Lung (tissue), 12 donors: Measurements from ENCODE around the gene IL12A. TPM values are rescaled to one million over a fixed set of nuclear protein-coding genes. Genes with fewer than 3 reads are reported as not detected.
A peak's percentile ranks its signal among the peaks of the same experiment; 100 is the strongest.

Experiments used
- ATAC-seq: fragments of 200-7000 bp; cut with Tn5 transposase; one replicate; pipeline ENCODE4 v1.9.1; 2020; ENCODE audit warnings: moderate number of reproducible peaks; ENCODE audit not compliant: insufficient read depth, low FRiP score
- DNase-seq, 3 donors: peaks; one replicate each; pipeline ENCODE4 v3.0.0-alpha.2; 2013 to 2017
- H3K27ac ChIP-seq, 2 donors: one replicate each; pipeline ENCODE4 v1.5.1; 2013; ENCODE audit warnings: mild to moderate bottlenecking in 2 of 2, moderate library complexity in 2 of 2, control low read depth in 1 of 2, inconsistent platforms in 1 of 2, low read depth in 1 of 2, low read length in 1 of 2
- H3K27me3 ChIP-seq, 3 donors: one replicate each; pipeline ENCODE4 v1.5.1; 2013; ENCODE audit warnings: low read length in 2 of 3; ENCODE audit not compliant: control insufficient read depth in 3 of 3, insufficient read depth in 3 of 3
- H3K36me3 ChIP-seq, 4 donors: one replicate each; pipeline ENCODE4 v1.5.1; 2013; ENCODE audit warnings: low read length in 4 of 4, mild to moderate bottlenecking in 1 of 4, moderate library complexity in 1 of 4; ENCODE audit not compliant: control insufficient read depth in 4 of 4, insufficient read depth in 4 of 4
- H3K4me1 ChIP-seq, 5 donors: one replicate each; pipeline ENCODE4 v1.5.1; 2013; ENCODE audit warnings: low read length in 5 of 5, mild to moderate bottlenecking in 2 of 5, moderate library complexity in 1 of 5; ENCODE audit not compliant: control insufficient read depth in 5 of 5, insufficient read depth in 5 of 5
- H3K4me3 ChIP-seq: one replicate; pipeline ENCODE4 v1.5.1; 2013; ENCODE audit warnings: mild to moderate bottlenecking, control low read depth, moderate library complexity
- H3K9ac ChIP-seq, 2 donors: one replicate each; pipeline ENCODE4 v1.5.1; 2013; ENCODE audit warnings: low read length in 2 of 2, control low read depth in 1 of 2; ENCODE audit not compliant: insufficient read depth in 1 of 2
- H3K9me3 ChIP-seq, 4 donors: one replicate each; pipeline ENCODE4 v1.5.1; 2013; ENCODE audit warnings: low read length in 3 of 4, mild to moderate bottlenecking in 1 of 4, moderate library complexity in 1 of 4; ENCODE audit not compliant: control insufficient read depth in 4 of 4, insufficient read depth in 3 of 4
- WGBS, 2 donors: extraction: QIAGEN DNeasy Blood & Tissue Kit; methylation state at CpG; one replicate each; pipeline ENCODE4 v1.1.7; 2013; 5-methylcytosine and 5-hydroxymethylcytosine counted together
- polyA plus RNA-seq, 2 donors: library from polyadenylated mRNA; stranded (reverse); fragments of 200-250 nt; gene quantifications; one replicate each; pipeline ENCODE4 v1.2.1, GENCODE V29; 2013
- total RNA-seq, 2 donors: library from RNA; depleted of rRNA in 1 of 2; stranded (reverse); fragments of >200 nt in 1 of 2; gene quantifications; one replicate each; pipeline ENCODE4 v1.2.1, GENCODE V29; 2014 to 2021
- TF ChIP-seq, protein P1 (sequence below): IDR thresholded peaks from 2 replicates; pipeline ENCODE4 v1.5.1; 2012; ENCODE audit warnings: mild to moderate bottlenecking; ENCODE audit errors: control extremely low read depth, extremely low read depth
- donor health status: control.
- donor health status: control.
- donor health status: Bipolar disorder and iron deficiency.
- donor health status: healthy.
- donor health status: DM: yes; HTN: yes; CAD: no.

IL12A gene
- total and polyA plus RNA-seq, 4 donors, result 0.67 to 3.3 (median 1.9) TPM

DNA sequence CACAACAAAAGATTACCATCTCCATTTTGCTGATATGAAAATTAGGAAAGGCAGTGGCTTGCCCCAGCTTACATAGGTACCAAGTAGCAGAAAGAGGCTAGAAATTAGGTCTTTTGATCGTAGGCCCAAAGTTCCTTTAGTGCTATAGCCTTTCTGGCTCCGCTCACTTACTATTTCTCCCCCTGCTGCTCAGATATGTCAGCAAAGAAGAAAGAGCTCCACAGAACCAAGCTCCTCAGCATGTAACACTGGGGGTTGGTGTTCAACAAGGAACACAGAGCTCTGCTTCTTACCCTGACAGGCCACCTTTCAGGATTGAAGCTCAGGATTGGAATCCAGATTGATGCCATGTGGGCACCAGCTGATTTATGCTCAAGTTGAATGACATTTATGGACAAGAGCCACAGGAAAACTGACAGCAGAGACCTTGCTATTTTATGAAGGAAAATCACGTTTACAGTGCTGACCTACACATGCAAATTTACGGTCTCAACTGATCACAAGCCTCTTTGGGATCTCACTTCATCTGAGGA, 6.1 kb upstream of the IL12A start:
- Histone ChIP-seq H3K4me1 (no peaks in the 10 kb centered on the region), H3K36me3 (no peaks in the 10 kb centered on the region), H3K4me3 (no peak overlapping the region), H3K27me3 (peaks cover 0 to 4% (median 0%) of the 10 kb centered on the region in 3 donors), H3K9ac (no peak overlapping the region), H3K27ac (no peak overlapping the region), H3K9me3 (no peaks in the 10 kb centered on the region)
- ATAC-seq, result no peak
- 90 to 95% methylated on average over 4 of the region's 4 CpGs for WGBS, 2 donors
- no peak for DNase-seq
- TF ChIP-seq, protein P1, sequence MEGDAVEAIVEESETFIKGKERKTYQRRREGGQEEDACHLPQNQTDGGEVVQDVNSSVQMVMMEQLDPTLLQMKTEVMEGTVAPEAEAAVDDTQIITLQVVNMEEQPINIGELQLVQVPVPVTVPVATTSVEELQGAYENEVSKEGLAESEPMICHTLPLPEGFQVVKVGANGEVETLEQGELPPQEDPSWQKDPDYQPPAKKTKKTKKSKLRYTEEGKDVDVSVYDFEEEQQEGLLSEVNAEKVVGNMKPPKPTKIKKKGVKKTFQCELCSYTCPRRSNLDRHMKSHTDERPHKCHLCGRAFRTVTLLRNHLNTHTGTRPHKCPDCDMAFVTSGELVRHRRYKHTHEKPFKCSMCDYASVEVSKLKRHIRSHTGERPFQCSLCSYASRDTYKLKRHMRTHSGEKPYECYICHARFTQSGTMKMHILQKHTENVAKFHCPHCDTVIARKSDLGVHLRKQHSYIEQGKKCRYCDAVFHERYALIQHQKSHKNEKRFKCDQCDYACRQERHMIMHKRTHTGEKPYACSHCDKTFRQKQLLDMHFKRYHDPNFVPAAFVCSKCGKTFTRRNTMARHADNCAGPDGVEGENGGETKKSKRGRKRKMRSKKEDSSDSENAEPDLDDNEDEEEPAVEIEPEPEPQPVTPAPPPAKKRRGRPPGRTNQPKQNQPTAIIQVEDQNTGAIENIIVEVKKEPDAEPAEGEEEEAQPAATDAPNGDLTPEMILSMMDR, result no peak

DNA sequence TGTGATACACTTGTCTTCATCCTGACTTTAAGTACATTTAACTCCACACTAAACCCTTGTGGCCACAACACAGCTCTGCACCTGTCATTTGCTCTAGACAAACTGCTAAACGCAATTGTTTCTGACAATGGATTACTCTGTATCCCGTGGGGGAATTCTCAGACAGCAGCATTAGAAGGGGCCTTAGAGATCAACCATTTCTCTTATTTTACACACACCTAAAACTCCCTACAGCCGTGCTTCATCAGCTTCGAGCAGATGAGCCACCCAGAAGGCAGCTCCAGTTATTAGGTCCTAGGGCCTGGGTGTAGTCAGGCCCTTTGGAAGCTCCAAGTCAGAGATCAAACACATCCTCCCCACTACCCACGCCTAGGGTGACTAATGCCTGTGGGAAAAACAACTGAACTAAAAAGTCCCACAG, 1.3 kb upstream of the IL12A start:
- peaks cover 0 to 8% (median 0%) of the 10 kb centered on the region in 5 donors for H3K4me1 ChIP-seq
- no peak for DNase-seq
- WGBS, 2 donors, result 80 to 88% methylated on average over 5 of the region's 5 CpGs
- H3K36me3 ChIP-seq, result no peaks in the 10 kb centered on the region
- TF ChIP-seq, protein P1, result no peak
- no peak overlapping the region for H3K9ac ChIP-seq
- H3K27ac ChIP-seq, result no peak overlapping the region
- no peaks in the 10 kb centered on the region for H3K9me3 ChIP-seq
- no peak for ATAC-seq
- H3K4me3 ChIP-seq, result no peak overlapping the region
- H3K27me3 ChIP-seq, result peaks cover 0 to 14% (median 5%) of the 10 kb centered on the region in 3 donors

DNA sequence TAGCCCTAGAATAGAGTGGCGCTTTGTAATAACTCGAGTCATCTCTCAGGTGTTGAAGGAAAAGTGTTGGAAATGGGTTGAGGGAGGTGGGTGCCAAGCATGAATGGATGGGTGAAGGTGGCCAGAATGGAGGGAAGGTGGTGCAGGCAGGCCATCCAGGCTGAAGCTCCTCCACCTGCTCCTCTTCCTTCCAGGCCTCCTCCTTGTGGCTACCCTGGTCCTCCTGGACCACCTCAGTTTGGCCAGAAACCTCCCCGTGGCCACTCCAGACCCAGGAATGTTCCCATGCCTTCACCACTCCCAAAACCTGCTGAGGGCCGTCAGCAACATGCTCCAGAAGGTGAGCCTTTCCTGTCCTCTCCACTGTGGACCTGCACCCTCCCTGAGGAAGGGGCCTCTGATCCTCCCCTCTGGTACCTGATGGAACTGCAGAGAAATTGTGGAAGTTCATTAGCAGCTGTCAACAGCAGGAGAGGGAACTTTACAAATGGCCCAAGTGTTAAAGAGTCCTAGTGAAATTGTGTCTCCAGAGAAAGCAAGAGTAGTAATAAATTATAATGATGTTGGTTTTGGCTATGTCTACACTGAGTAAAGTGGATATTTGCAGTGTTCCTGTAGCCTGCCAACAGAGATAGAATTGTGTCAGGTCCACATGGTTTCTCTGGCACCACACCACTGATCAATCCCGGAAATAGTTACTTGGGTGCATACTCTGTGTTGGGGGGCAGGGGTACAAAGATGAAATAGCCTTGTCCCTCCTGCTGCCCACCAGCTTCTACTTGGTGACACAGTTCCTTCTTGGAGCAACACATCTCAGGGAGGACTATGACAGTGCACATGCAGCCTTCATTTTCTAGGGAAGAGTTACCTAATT, 1.6 kb downstream of the IL12A start:
- TF ChIP-seq, protein P1, result no peak
- ATAC-seq (no peak), DNase-seq (no peak)
- H3K27me3 ChIP-seq, result peaks cover 0 to 10% (median 5%) of the 10 kb centered on the region in 3 donors
- no peak overlapping the region for H3K27ac ChIP-seq
- whole genome bisulfite sequencing, 2 donors, result 76% methylated on average over 5 of the region's 5 CpGs
- peaks cover 0 to 8% (median 0%) of the 10 kb centered on the region in 5 donors for H3K4me1 ChIP-seq
- H3K9me3 ChIP-seq, result no peaks in the 10 kb centered on the region
- H3K4me3 ChIP-seq, result peak overlapping the region; percentile 20
- H3K36me3 ChIP-seq, result no peaks in the 10 kb centered on the region
- H3K9ac ChIP-seq, result no peak overlapping the region
